GM23338 (cell line): ENCODE results near the gene KCNQ1OT1. TPM values are rescaled to one million over a fixed set of nuclear protein-coding genes. Genes with fewer than 3 reads are reported as not detected.

Source experiments
- polyA plus RNA-seq: library from polyadenylated mRNA; unstranded; fragments of >200 nt; fragmentation: Nextera tagmentation; extraction: Ambion mirVana; gene quantifications from 2 replicates; pipeline ENCODE4 v1.2.1, GENCODE V29; 2016
- small RNA-seq: library from RNA; depleted of rRNA; stranded (forward); fragments of <200 nt; gene quantifications from one replicate; pipeline ENCODE3, GENCODE V24; 2014; ENCODE audit warnings: low replicate concordance
- total RNA-seq: library from RNA; depleted of rRNA; stranded (reverse); fragments of >200 nt; shearing (Covaris generic); gene quantifications from 2 replicates; pipeline ENCODE4 v1.2.3, GENCODE V29; 2014; rRNA removed

The KCNQ1OT1 gene
- total and polyA plus RNA-seq, 2 experiments from 2014 or later = 1.5 to 4.2 TPM

Small RNA genes within 50 kb of the gene (small RNA-seq; reads per million reads assigned to genes)
- not detected for gene RF01947
- gene RF01948 = not detected
- not detected for gene RF01950

Other genes with a start within 250 kb of the KCNQ1OT1 start
- gene CDKN1C, start 185.8 kb upstream of the KCNQ1OT1 start, total RNA-seq = 22.2 and 23.5 TPM in 2 replicates
- 19.3 and 23.6 TPM in 2 replicates for gene CDKN1C, start 185.8 kb upstream of the KCNQ1OT1 start, polyA plus RNA-seq
- 3.8 TPM in 1 of 2 replicates, not detected in the other for gene PHLDA2, start 229.4 kb upstream of the KCNQ1OT1 start, total RNA-seq
- gene PHLDA2, start 229.4 kb upstream of the KCNQ1OT1 start, polyA plus RNA-seq = 16.5 and 19.2 TPM in 2 replicates